ENCODE results near the gene ARAP2. TPM values are rescaled to one million over a fixed set of nuclear protein-coding genes. Genes with fewer than 3 reads are reported as not detected.

The ARAP2 gene
- total and polyA plus RNA-seq, 2 experiments from 2014 or later = 0.92 to 4.8 TPM

- TF ChIP-seq REST (IDR thresholded peaks at IDR 0.05; ENCODE audit: unreplicated experiment) (no peak), POLR2AphosphoS5 (IDR thresholded peaks at IDR 0.05; ENCODE audit: low read depth) (no peak), STAT1 (IDR thresholded peaks at IDR 0.05; ENCODE audit: unreplicated experiment) (no peak), CREB1 (CRISPR knock-in tag; IDR thresholded peaks at IDR 0.05; ENCODE audit: low read depth) (no peak), EZH2phosphoT487 (IDR thresholded peaks at IDR 0.05; ENCODE audit: unreplicated experiment) (no peak), CTCF (conservative IDR thresholded peaks at IDR 0.05; ENCODE audit: low read depth in 2 of 2) (no peak), NANOG (IDR thresholded peaks at IDR 0.05; ENCODE audit: borderline replicate concordance) (no peak), JUNB (IDR thresholded peaks at IDR 0.05; ENCODE audit: unreplicated experiment) (no peak)
Measured at GRCh38 chr4:36286481-36286871, 42.2 kb upstream of the ARAP2 start (continued).

- H3K4me2 ChIP-seq = no peak overlapping the region
- no peaks in the 10 kb centered on the region for H3K79me2 ChIP-seq (replicated peaks; ENCODE audit: insufficient read depth)
- H3K4me3 Mint-ChIP-seq = no peak overlapping the region
- no peaks in the 10 kb centered on the region for H3K9me3 Mint-ChIP-seq
- TF ChIP-seq EZH2 (IDR thresholded peaks at IDR 0.05; ENCODE audit: low read depth, unreplicated experiment) (no peak), EZH2phosphoT487 (IDR thresholded peaks at IDR 0.05; ENCODE audit: unreplicated experiment) (no peak), POLR2AphosphoS5 (IDR thresholded peaks at IDR 0.05; ENCODE audit: low read depth) (no peak), CREB1 (CRISPR knock-in tag; IDR thresholded peaks at IDR 0.05; ENCODE audit: low read depth) (no peak), ETS1 (IDR thresholded peaks at IDR 0.05) (no peak), ZNF331 (CRISPR knock-in tag; IDR thresholded peaks at IDR 0.05; ENCODE audit: low read depth) (no peak), ZNF114 (CRISPR knock-in tag; IDR thresholded peaks at IDR 0.05) (no peak), CTCF (conservative IDR thresholded peaks at IDR 0.05; ENCODE audit: low read depth in 2 of 2) (no peak), STAT1 (IDR thresholded peaks at IDR 0.05; ENCODE audit: unreplicated experiment) (no peak)
- no peaks in the 10 kb centered on the region for H3K4me1 ChIP-seq (ENCODE audit: insufficient read depth)
- H3K4me1 Mint-ChIP-seq = no peaks in the 10 kb centered on the region
- no peaks in the 10 kb centered on the region for H3K27me3 ChIP-seq (ENCODE audit: insufficient read depth)
- DNase-seq (ENCODE audit: low spot score) = no peak
- no peaks in the 10 kb centered on the region for H3K27me3 Mint-ChIP-seq (ENCODE audit: insufficient read depth, low read depth, poor library complexity)
- no peak overlapping the region for H2AFZ ChIP-seq
- H3K36me3 ChIP-seq (ENCODE audit: insufficient read depth) = no peaks in the 10 kb centered on the region
- H3K27ac ChIP-seq (ENCODE audit: low read depth) = no peak overlapping the region
- H3K9me2 ChIP-seq (ENCODE audit: insufficient read depth) = no peaks in the 10 kb centered on the region
- no peak overlapping the region for H3K27ac Mint-ChIP-seq
- no peaks in the 10 kb centered on the region for H3F3A ChIP-seq (replicated peaks; ENCODE audit: low read depth)
- no peak for ATAC-seq
- no peaks in the 10 kb centered on the region for H3K36me3 Mint-ChIP-seq (ENCODE audit: low read depth)
- no peaks in the 10 kb centered on the region for H4K20me1 ChIP-seq (replicated peaks; ENCODE audit: insufficient read depth)
- no peak overlapping the region for H3K4me3 ChIP-seq
Measured at GRCh38 chr4:36285784-36286480, 41.6 kb upstream of the ARAP2 start.

Data from GM23338 (cell line).